HS-5 (cell line): Measurements from ENCODE around the gene FXYD6.

Experiments used
- DNase-seq: peaks from one replicate; pipeline ENCODE4 v3.0.0-alpha.2; 2012; ENCODE audit warnings: low read depth

FXYD6 gene

DNA sequence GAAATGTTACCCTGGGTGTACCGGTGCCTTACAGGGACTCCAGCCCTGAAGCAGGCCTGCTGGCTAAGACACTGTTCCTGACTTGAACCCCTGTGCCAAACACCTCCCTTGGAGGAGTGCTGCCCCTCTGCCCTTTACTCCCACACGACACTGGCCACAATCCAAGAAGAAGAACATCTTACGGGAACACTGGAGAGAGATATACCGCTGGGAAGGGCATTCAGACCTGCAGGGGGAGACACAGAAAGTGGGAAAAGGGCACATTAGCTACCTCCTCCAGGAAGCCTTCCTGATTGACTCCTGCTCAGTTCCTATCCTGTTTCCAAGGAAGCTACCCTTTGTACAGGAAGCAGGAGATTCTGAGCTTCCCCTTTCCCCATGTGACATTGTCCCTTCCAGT is 34.1 kb upstream of the FXYD6 start:
- DNase-seq: no peak

DNA sequence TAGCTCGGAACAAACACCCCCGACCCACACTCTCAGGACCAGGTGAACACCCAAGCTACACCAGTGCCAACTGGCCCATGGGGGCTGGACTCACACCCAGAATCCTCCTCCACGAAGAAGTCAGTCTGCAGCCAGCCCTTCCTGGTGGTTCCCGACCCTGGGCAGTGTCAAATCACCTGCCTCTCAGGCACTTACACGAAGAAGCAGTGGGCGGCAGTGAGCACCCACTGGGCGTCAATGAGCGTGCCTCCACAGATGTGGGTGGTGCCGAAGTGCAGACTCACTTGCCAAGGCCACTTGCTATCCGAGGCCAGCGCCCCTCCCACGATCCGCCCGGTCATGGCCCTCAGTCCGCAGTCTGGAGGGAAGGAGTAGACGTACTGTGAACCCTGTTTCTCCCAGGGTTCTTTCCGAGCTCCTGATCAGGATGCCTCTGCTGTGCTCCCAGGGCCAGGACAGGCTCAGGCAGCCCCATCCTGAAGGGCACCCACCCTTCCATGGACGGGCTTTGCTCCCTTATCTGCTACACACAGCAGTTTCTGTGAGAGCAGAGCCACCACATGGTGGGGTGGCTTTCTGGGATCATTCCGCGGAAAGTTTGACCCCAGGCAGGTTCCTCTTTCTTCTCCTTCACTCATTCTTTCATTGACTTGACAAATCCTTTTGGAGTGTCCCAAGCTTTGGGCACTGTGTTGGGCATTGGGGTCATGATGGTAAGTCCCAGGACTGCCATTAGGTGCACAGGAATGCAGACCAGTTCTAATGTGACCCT is 33.3 kb upstream of the FXYD6 start:
- DNase-seq: no peak

DNA sequence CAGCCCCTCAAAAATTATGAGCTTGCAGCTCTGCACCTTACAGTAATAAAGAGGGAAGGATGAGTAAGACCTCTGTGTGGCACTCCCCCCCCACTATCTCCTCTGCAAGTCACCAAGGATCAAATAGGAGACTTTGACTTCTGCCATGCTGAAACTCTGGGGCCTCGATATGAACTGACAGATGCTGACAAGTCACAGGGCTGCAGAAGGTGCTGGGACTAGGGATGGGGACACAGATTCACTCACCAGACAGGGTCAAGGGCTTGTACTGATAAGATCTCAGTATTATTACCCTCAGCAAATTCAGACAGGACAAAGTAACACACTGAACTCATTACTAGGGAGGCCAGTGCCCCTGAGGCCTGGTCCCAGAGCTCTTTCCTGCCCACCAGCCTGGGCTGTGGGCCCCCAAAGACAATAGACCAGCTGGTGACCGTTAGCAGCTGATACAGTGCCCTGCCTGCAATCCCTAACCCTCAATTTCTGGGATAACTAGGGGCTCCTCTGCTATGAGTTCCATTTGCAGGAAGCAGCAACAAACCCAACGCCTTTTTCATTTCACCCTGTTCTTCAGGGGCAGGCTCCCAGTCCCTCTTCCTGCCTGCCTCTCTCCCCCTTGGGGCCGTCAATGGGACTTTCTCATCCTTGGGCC is 32.6 kb upstream of the FXYD6 start:
- DNase-seq: no peak

DNA sequence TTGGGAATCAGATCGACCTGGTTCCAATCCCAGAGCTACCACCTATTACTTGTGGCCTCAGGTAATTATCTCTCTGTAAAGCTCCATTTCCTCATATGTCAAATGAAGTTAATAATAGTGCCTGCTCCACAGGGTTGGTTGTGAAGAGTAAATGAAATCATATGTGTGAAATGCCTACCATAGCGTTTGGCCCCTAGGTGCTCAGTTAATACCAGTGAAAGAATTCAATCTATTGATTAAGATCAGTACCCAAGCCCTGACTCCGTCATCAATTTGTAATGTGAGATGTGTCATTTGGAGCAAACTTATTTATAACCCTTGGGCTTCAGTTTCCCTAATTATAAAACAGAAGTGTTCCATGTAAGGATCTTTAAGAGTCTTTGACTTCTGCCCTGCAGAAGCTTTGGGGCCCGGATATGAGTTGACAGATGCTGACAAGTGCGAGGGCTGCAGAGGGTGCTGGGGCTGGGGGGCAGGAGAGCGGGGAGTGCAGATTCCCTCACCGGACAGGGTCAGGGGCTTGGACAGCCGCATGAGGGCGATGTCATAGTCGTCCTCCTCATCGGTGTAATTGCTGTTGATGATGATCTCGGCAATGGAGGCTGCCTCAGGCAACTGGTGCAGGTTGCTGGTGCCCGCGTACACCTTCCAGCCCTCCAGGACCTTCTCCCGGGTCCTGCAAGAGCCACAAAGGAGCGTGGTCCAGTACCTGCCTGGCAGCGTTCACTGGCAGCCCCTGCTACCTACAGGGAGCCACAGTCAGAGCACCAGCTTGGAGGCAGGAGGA is 31.8 kb upstream of the FXYD6 start:
- DNase-seq: no peak

DNA sequence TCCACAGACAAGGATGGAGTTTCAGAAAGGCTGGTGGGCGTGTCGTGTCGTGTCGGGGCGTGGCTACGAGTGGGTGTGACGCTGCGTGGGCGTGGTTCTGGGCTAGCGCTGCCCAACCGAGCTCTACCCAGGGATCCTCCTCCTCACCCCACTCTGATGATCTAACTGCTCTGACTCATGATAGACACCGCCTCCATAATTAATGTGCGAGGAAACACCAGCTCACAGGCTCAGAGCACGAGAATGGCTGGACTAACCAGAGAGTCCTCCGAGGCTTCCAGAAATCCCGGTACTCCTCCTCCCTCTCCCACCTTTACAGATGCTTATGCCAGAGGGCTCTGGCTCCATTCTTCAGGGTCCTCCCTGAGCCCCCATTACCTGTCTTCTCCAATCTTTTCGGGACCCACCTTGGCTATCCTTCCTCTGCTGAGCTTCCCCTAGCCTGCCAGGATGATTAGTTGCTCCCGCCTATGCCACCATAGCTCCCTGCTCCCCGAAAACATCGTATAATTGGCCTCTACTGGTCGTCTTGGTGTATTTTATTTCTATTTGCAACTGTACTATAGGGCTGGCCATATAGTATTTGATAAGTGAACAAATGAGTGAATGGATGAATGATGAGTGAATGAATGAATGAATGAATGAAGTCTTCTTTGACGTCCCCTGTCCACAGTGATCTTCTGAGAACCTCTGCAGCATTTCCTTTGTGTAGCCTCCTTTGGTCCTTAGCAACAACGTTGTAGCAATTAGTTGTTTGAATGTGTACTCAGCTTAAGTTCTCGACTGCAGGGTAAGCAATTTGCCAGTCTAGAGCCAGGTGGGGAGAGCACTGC is 31.0 kb upstream of the FXYD6 start:
- peak; percentile 66 for DNase-seq

DNA sequence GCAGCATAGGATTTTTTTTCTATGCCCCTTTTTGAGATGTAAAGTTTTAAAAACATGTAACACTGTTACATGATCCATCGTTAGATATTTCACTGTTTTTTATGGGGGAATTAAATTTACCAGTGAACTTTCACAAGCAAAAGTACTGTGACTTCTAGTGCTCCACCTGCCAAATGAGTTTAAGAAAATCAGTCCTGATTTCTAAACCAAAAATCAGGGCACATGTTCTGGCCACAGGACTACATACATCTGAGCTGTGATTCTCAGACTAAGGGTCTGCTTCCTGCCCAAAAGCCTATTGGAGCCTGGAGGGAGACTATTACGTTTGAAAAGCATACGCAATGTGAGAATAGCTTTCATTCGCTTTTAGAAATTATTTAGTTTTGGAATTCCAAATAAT is 30.3 kb upstream of the FXYD6 start:
- DNase-seq: no peak

DNA sequence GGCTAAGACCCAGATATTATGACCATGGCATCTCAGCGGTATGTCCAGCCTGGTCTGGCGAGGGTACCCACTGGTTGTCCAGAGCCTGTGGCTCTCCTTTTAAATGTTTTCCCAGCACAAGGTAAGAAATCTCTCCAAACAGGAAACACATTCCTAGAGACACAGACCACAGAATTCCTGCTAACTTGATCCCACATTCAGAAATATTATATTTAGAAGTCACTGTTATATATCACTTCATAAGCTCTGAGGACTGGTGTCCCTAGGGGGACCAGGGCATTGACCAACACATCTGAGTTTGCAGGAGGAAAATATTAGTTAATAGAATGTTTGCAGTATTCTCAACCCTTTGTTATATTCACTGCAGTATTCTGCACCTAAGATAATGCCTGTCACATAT is 29.7 kb upstream of the FXYD6 start:
- no peak for DNase-seq

DNA sequence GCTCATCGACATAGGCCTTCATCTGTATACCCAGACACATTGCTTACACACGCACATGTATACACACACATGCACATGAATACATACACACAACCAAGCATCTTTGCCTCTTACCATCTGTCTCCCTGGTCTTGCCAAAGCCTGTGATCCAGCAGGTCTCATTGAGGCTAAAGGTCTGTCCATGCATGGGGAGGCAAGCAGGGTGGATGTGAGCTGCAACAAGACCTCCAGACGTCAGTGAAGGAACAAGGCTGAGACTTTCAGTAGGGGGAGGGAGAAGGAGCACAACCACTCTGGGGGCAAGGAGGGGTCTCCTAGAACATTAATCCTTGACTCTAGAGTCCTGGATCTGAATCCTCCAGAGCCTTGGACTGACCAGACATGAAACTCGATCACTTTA is 29.1 kb upstream of the FXYD6 start:
- no peak for DNase-seq

DNA sequence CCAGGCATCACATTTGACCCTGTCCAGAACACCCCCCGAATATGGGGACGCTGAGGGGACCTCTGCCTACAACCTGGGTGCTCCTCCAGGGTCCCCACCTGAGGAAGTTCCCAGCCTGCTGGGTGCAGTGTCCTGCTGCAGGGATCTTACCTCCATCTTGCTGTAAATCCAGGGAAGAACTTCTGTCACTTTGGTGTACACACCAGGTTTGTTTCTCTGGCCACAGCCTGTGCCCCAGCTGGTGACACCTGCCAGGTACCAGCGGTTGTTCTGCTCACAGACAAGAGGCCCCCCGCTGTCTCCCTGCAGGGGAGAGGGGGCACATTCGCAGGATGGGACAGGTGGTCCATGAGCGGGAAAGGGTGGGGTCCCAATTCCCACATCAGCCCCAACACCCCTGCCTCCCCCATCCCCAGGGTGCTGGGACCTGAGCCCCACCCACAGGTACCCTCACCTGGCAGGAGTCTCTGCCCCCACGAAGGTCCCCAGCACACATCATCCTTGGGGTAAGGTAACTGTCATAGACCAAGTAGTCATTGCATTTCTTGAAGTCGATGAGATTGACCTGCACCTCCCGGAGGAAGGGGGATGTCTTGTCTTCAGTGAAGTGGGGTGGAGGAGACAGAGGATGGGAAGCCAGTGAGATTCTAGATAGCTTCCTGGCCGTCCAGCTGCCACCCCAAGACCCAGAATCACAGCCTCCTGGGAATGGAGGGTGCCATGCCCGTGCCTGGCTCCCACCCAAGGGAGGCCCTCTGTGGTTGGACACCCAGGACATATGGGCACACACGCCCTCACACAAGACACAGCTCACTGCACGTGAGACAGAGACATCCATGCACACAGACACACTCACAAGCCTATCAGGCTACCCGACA is 27.3 kb upstream of the FXYD6 start:
- no peak for DNase-seq

DNA sequence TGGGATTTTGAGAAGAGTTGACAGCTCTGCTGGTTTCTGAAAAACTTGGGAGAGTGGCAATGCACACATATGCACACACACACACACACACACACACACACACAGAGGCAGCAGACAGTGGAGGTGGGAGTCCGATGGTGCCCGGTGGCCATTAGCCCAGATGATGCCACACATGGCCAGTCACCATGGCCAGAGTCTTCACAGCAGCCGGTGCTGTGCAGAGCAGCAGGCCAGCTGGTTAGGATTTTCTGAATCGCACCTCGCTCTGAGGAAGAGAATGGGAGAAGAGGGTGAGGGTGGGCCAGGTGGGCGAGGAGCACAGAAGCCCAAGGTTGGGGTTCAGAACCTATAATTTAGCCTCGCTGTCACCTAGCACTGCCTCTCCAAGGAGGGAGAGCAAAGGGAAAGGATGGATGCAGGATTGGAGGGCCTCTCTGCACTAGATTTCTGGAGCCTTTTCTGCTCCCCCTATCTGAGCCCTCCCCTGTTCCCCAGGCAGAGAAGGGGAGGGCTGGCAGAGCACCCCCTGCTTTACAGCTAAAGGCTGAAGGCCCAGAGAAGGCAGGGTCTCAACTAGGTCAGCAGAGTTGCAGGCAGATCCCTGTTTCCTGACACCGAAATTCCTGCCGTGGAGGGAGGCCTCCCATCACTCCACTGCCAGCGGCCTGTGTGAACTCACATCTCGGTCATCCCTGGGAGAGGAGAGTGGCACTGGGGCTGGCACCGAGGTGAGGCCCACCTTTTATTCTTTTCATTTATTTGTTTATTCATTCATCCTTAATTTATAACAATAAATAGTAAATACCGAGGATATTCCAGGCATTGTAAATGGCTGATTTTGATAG is 25.8 kb upstream of the FXYD6 start:
- no peak for DNase-seq

DNA sequence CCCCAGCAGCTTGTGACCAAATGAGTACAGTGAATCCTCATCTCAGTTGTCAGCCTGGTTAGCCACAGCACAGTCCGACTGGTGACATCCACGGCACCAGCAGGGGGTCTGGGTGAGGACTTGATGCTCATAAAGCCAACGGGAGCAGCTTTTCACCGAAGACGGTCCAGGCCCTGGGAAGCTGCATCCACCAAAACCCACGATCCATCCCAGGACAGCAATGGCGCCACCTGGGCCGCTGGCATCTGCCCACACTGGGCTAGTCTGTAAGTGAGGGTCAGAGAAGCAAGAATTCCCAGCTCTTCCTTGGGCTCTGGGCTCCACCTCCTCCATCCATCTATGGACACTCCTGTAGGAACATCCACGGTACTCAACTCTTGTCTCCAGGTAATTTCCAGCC is 25.1 kb upstream of the FXYD6 start:
- DNase-seq: no peak

DNA sequence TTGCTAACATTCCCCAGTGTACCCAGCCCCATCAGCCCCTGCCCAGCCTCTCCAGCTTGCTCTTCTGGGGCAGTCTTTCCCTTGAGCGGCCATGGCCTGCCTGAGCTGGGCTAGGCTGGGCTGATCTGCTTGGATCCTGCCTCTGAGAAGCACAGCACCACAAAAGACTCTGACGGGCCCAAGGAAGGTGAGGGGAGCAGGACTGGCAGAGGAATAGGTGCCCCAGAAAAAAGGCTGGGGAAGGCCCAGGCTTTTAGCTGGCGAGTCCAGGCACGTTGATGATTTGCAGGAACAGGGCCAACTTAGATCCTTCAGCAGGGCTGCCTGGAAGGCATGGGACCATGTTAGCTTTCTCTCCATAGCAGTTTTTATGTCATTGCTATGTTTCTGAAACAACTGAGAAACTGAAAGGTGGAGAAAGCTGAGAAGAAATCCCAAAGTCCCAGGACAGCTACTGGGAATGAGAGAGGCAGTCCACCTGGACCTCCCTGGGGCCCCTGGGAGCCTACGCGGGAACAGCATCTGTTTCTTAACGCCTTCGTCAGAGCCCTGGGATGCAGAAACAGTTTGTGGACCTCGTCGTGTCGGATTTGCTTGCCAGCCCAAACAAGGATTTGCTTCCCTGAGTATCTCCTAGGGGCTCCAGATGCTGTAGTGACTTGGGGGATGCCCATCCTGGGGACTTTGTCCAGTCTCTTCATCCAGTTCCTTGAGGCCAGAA is 24.4 kb upstream of the FXYD6 start:
- DNase-seq: no peak

DNA sequence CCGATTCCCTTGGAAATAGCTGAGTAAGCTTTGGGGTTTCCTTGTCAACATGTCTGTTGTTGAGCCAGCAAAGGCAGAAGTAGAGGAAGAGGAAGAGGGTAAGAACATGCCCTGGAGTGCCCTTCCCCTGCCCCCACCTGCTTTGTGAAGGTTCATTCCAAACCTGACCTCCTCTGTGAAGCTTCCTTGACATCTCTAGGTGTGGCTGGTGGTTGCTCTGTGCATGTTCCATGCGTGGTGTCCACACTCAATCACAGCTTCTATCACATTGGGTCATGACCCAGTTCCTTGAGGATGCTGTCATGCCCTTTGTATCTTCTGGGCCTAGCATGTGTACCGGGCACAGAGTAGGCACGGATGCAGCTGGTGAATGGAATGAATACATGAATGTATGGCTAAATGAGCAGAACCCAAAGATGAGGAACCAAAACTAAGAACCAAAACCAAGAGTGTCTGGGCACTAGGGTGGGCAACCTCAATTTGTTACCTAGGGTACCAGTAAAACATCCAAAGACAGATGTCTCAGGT is 23.7 kb upstream of the FXYD6 start:
- no peak for DNase-seq

DNA sequence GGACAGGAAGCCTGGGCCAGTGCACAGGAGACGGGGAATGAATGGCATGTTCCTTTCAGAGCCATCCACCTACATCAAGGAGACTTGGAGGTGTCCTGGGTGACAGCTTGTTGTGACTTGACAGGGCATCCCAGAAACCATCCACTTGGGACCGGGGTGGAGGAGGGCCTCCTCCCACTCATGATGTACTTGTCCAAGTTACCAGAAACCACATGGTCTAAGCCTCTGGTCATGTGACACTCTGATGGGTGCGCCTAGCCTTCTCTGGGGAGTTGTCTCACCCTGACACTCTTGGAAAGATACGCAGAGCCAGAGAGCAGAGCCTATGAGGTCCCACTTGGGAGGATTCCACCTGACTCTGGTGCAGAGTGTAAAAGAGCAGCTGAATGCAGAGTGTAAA is 21.6 kb upstream of the FXYD6 start:
- DNase-seq: no peak

DNA sequence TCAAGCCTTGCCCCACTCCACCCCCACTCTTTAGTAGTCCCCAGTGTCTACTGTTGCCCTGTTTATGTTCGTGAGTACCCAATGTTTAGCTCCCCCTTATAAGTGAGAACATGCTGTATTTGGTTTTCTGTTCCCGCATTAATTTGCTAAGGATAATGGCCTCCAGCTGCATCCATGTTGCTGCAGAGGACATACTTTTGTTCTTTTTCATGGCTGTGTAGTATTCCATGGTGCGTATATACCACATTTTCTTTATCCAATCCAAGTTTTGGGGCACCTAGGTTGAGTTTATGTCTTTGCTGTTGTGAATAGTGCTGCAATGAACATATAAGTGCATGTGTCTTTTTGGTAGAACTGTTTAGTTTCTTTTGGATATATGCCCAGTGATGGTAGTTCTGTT is 16.2 kb upstream of the FXYD6 start:
- DNase-seq: no peak

DNA sequence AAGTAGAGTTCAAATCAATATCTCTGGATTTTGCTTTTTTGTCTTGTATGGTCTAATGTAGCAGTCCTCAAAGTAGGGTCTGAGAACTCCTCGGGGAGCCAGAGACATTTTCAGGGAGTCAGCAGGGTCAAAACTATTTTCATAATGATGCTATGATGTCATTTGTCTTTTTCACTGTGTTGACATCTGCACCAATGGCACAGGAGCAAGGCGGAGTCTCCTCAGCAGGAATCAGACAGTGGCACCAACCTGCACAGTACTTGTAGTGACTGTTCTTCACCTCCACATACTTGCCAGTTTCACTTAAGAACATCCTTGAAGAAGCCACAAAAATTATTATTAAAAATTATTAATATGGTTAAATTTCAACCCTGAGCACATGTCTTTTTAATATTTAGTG is 14.9 kb upstream of the FXYD6 start:
- no peak for DNase-seq

DNA sequence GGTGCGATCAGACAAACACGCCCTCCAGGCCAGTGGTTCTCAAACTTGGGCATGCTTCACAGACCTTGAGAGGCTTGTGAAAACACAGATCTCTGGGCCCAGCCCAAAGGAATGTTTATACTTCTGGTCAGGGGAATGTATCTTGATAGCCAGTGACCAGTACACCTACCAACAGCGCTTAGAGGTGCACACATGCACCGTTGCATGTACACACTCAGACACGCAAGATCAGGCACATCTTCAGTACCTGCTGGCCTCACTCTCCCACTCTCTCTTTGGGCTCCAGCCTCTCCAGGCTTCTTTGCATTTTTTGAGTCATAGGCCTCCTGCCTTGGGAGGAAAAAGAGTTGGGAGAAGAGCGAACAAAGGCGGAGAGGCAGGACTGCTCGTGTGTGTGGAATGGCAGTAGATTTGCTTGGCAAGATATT is 11.7 kb upstream of the FXYD6 start:
- no peak for DNase-seq

DNA sequence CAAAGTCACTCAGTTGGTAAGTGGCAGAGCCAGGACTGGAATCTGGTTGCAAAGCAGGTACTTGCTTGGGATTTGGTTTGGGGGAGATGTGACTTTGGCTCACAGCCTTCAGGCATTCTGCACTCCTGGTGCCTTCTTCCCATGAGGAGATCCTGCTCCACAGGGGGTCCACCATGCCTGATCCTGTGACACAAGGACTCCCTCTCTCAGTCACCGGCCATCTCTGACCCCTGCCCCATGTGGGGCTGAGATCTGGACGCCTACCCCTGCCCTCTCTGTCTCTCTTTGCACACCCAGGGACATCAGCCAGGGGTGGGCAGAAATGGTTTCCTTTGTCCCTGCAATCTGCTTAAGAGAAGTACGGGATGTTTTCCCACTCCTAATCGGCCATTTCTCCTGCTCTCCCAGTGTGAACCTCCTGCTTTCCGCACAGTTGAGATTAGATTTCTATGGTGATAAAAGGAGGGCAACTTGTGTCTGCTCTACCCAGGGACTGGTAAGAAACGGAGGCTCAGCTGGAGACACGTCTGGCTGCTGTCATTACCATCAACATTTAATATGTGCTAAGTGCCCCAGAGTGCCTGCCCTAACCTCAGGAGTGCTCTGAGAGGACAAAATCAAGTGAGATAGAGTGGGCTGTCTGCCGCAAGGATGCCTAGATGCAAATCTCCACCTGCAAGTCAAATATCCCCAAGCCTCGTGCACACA is 11.1 kb upstream of the FXYD6 start:
- no peak for DNase-seq

DNA sequence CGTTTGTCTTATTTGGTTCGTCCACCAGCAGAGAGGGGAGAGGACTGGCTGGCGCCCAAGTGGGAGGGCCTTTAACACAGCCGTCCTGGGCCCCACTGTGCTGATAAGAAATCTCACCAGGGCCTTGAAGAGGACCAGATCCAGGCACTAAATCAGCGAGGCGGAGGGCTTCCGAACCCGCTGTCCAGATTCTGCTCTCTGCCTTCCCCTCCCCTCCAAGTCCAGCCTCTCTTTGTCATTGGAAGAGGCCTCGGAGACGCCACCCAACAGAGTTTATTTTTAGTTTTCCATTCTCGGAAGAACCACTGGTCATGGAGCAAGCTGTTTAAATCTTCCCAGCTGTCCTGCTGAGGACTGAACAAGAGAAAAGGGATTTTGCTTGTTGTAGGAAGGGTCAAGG is 9.3 kb upstream of the FXYD6 start:
- DNase-seq: no peak
